NCI-H187 treated with DMSO at 0.1 percent for 48 hours (cell line): ENCODE data around the gene TAF1C.

Experiments used
- DNase-seq: peaks from one replicate; lab custom pipeline; 2025; lab: John Stamatoyannopoulos, UW

Gene TAF1C

DNA sequence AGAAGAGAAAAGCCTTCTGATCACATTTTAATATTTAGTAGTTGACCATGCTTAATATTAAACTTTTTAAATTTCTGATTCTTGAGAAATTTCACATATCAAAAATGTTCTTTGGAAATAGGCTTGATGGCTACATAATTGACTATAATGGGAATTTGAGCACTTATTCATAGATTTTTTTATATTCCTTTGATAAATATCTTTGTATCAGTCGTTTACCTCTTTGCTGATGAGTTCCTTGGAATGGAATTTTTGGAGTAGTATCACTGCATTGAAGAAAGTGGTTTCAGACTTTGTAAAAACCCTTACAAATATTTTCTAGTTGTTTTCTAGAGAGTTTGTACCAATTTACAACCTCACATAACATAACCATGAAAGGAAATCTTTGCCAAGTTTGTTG is 27.1 kb downstream of the TAF1C start:
- no peak for DNase-seq

DNA sequence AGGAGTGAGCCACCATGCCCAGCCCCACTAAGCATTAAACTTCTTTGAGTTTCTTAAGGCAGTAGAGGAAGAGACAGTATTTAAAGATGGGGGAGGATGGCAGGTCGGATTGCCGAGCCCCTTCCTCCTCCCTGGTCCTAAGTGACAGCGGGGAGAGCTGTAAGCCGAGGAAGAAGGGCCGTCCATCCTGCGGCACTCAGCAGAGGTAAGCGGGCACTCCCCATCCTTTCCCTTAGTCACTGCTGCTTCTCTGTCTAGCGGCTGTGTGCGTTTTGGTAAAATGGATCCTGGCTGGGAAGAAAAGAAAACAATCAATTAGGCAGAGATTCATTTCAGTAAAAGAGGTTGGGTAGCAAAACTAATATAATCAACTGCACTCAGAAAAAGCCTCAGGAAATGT is 27.9 kb downstream of the TAF1C start:
- no peak for DNase-seq

DNA sequence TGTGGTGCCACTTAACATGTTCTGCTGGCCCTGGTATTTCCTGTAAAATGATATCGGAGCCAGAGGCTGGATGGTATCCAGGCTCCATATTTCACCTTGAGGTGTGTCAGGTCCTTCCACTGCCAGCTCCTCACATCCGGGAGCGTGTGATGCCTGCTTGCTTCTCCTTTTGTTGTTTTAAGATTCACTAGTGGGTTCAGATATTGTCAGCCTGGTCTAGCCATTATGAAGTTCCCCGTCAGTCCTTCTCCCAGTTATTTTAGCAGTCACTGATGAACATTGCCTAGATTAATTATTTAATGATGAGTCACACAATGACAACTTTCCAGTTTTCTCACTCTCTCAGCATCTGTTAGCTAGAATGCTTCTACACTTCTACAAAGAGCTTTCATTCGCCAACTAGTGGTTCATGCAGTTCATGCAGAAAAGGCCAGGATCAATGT is 30.5 kb downstream of the TAF1C start:
- no peak for DNase-seq

DNA sequence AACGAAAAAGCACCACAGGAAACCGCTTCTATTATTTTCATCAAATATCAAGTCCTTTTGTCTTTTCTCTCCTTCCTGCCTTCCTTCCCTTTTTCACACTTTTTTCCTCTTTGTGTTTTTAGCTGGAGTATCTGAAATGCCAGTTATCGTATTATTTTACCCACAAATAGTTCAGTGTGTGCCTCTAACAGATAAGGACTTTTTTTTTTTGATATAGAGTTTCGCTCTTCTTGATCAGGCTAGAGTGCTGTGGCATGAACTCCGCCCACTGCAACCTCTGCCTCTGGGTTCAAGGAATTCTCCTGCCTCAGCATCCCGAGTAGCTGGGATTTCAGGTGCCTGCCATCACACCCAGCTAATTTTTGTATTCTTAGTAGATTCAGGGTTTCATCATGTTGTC is 31.1 kb downstream of the TAF1C start:
- DNase-seq = no peak

DNA sequence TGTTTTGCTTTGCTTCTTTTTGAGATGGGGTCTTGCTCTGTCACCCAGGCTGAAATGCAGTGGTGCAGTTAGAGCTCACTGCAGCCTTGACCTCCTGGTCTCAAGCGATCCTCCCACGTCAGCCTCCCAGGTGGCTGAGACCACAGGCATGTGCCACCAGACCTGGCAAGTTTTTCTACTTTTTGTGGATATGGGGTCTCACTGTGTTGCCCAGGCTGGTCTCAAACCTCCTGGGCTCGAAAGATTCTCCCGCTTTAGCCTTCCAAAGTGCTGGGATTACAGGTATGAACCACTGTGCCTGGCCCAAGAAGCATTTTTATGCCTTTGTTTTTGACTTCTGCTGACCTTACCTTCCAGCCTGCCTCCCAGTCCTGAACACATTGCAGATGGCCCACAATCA is 31.6 kb downstream of the TAF1C start:
- DNase-seq = no peak

DNA sequence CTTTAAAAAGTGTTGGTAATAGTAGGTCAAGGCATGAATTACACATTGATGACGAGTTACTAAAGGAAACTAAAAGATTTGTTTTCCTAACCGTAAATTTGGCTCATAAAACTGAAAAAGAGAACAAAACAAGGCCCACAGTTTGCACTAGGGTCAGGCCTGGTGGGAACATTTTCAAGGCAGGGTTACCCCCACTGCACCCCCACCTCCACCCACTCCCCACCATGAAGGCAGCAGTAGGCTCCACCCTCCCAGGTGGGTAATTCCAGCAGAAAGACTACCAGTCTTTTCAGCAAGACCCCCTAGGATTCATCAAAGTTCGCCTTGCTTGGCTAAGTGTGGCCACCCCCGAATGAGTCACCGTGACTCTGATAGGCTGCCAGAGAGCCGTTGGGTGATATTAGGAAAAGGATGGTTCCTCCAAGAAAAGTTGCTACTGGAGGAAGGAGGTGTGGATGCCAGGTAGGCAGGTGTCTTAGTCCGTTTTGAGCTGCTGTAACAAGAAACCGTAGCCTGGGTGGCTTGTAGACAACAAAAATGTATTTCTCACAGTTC is 33.1 kb downstream of the TAF1C start:
- no peak for DNase-seq

DNA sequence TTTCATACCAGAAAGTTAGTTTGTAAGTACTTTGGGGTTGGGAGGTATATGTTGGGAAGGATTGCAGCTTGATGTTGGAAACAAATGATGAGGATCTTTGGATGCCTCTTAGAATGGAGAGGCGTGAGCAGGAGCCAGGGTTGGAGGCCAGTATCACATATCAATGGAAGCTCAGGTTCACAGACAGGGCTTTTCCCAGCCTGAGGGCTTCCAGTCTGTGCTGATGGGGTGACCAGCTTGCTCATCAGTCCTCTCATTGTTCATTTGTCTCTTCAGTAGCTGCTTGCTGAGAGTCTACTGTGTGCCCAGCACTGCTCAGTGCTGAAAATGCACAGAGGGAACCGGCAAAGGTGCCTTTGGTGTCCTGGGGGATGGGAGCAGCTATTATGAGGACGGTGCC is 35.9 kb downstream of the TAF1C start:
- DNase-seq = no peak

DNA sequence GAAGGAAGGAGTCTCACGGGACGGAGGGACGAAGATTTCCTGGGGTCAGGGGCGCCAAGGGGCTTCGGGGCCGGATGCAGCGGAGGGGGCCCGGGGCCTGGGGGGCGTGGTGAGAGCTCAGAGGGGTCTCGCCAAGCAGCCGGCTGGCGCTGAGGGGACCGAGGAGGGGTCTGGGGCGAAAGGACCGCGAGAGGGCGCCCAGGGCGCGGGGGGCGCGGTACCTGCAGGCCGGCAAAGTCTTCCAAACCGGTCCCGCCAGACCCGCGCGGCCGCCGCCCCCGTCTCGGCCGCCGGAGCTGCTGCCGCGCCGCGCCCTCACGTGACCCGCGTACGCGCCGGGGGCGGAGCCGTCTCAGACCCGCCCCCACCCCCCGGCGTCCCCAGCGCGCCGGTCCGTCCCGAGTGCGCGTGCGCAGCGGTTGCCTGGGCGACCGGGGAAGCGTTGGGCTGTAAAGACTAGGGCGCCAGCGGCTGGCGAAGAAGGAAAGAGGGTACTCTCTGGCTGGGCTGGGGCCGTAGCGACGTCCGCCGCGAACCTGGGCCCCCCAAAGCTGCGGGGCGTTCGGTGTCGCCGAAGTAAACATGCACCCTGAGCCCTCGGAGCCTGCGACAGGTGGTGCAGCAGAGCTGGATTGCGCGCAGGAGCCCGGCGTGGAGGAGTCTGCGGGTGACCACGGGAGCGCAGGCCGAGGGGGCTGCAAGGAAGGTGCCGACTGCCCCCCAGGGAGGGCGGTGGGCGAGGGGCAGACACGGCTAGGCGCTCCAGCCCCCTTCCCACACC is 41.8 kb downstream of the TAF1C start, which contains the start of the genes DNAAF1 and HSDL1:
Gene DNAAF1 (plus strand): TSS at position 450 of the 781 bp plus-strand sequence. CDS start 133 bp downstream, at position 583.
Gene HSDL1 (minus strand): TSS at position 319 of the 781 bp plus-strand sequence. CDS start 13,856 bp downstream, outside the sequence.
- DNase-seq = no peak

DNA sequence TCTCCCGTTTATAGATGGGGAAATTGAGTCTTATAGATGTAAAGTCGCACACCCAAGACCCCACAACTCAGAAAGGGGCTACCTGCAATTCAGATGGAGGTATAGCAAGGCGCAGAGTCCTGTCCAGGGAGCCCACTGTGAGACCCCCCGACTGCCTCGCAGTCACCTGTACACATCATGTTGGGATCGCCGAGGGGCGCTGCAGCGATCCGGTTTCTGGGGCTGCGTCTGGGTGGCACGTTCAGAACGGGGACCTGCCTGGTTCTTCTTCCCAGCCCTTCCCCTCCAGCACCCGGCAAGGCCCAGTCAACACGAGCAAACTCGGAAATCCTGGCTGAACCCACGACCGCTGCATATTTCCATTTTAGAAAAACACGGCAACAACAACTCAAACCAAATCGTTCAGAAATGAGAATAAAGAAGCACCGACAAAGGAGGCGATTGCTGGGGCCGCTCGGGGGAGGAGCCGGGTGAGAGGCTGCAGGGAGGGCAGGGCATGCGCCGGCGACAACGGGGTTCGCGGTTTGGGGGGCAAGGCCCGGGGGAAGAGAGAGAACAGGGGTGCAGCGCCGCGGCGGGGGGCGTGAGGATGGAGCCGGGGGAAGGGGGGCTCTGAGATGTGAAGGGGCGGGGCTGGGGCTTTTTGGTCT is 42.5 kb downstream of the TAF1C start:
- no peak for DNase-seq

DNA sequence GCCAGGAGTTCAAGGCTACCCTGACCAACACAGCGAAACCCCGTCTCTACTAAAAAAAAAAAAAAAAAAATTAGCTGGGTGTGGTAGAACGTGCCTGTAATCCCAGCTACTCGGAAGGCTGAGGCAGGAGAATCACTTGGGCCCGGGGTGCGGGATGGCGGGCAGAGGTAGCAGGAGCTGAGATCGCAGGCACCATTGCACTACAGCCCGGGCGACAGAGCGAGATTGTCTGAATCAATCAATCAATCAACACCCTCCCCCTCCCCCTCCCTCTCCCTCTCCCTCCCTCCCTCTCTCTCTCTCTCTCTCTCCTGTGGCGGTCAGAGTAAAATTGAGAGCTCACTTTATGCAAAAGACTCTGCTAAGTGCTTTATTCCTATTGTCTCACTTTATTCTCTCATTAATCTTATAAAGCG is 43.1 kb downstream of the TAF1C start:
- no peak for DNase-seq

DNA sequence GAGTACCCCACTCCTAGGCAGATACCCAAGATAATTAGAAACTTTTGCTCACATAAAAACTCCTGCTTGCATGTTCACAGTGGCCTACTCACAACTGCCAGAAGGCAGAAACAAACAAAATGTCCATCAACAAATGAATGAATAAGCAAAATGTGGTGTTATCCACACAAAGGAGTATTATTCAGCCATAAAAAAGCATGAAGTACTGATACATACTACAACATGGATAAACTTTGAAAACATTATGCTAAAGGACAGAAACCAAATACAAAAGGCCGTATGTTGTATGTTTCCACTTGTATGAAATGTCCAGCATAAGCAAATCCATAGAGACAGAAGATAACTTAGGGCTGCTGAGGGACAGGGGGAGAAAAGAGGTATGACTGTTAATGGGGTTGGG is 43.8 kb downstream of the TAF1C start:
- no peak for DNase-seq

DNA sequence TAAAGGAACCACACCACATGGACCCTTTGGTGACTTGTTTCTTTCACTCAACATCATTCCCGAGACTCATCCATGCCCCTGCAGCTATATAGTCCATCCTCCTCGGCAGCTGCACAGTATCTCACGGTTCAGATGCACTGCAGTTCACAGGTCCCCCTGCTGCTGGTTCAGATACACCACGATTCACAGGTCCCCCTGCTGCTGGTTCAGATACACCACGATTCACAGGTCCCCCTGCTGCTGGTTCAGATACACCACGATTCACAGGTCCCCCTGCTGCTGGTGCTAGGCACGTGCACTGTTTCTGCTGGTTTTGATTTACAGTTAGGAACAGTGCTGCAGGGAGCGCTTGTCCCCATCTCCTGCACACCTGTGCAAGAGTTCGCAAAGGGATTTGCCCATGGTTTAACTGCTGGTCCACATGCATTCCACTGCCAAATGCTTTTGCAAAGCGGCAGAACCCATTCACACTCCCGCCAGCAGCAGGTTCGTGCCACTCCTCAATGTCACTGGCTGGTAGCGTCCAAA is 45.6 kb downstream of the TAF1C start:
- no peak for DNase-seq

DNA sequence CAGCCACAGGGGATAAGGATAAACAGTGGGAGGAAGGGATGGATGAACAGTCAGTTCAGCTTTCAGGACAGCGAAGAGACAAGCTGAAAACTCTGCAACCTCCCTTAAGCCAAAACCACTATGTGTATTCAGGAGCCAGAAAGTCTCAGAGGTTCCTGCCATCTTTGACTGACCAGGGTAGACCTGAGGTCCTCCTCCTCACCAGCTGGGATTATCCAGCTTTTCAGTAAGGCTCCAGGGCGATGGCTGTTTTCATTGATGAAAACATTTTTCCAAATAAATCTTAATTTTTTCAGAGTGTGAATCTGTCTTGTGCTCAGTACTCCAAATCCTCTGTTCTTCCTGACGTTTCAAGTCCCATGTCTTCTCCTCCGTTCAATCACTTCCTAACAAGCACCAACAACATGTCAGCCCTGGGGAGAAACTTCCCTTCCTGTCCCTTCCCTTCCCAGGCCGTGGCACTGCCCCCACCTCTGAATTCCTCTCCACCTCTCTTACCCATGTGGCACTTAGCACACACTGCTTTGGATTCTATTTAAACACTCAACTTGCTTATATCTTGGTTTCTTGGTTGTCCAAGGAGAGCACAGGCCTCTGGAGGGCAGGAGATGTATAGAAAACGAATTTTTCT is 47.1 kb downstream of the TAF1C start:
- no peak for DNase-seq

DNA sequence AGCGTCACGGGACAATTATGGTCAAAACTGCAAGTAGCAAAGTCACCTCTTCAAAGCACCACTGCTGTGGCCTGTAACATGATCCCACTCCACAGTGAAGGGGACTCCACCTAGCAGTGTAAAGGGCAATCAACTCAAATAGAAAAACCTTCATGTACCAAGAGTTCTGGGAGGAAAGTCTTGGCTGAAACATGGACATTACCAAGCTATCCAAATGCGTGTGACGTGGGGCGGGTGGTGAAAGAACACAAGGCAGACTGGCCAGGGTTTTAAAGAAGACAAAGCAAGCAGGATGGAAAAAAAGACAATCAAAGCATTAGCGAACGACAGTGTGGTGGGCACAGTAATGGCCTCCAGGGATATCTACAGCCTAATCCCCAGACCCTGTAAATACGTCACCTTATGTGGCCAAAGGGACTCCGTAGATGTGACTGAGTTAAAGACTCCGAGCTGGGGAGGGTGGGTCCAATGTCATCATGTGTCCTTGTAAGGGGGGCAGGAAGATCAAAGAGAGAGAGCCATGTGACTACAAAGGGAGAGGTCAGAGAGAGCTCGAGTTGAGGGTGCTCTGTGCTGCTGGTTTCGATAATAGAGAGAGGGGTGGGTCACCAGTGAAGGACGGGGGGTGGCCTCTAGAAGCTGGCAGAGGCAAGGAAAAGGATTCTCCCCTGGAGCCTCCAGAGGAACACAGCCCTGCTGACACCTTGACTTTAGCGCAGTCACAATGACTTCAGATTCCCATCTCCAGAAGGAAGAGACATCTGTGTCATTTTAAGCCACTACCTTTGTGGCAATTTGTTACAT is 47.8 kb downstream of the TAF1C start:
- DNase-seq = no peak

DNA sequence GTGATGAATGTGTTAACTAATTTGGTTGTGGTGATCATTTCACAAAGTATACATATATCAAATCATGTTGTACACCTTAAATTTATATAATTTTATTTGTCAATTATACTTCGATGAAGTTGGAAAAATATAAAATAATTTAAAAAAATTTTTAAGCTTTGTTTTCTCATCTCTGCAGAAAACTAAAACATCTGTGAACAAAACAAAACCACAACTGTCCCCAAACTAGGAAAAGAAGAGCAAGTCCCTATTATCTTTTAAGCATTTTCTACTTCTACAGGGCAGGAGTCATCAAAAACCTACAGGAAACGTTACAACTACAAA is 48.4 kb downstream of the TAF1C start:
- DNase-seq = no peak

DNA sequence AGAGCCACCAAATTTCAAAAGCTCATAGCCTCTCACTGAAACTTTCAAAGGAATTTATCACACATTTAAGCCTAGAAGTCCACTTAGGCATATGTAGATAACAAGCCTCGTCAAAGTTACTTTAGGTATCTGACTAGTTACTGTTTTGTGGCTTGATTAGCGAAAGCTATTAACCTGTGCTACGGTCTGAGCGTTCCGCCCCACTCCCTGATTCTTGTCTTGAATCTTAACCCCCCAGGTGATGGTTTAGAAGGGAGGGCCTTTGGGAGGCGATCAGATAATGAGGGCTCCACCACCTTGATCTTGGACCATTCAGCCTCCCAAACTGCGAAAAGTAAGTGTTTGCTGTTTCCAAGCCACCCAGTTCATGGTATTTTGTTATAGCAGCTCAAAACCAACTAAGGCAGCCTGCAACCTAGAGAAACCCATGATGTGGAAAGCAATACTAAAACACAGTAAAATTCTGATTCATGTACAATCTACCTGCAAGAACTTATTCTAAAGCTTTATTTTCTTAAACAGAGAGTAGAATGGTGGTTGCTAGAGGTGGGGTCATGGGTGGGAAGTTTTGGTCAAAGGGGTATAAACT is 49.0 kb downstream of the TAF1C start:
- DNase-seq = no peak

DNA sequence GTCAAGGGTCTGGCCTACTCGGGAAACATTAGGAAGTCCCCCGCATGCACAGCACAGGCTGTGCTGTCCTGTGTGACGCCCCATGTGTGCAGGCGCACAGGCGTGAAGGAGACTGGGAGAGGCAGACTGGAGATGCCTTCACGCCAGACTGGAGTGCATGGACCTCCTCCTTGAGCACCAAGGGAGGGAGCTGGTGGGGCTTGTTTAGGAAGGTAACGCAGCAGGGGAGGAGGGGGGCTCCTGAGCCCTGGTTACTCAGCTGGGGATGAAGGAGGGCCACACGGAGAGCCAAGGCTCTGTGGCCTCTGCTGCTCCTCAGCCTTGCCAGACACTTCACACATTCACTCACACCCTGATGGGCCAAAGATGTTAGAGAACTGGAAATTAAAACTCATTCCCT is 49.6 kb downstream of the TAF1C start:
- DNase-seq = no peak

DNA sequence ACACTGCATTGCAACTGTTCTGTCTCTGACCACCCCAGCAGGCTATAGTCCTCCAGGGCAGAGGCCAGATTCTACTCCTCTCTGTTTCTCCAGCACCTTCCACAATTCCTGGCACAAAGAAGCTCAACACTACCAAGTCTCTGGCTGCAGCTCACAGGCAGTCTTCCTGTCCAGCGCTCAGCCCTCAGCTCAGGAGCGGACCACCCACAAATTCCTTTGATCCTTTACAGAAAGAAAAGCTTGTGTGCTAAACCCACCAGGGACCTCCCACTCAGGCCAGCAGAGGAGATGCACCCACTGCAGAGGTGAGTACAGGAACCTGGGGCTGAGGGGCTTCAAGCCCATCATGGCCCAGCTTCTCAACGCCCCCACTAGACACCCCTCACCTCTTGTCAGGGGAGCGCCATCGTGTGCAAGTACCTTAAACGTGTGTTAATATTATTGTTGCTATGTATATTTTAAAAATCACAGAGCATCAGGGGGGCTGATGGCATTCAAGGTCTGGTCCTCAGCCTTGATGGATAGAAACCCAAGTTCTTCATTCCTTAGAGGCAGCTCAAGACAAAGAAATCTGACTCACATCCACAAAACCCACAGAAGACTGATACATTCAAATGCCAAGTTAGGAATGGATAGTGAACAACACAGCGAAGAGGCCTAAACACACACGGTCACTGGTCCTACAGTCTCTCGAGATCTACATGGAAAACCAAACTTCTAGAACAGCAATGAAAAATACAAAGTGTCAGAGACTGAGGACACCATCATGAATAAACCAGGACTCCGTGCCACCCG is 50.3 kb downstream of the TAF1C start:
- no peak for DNase-seq

DNA sequence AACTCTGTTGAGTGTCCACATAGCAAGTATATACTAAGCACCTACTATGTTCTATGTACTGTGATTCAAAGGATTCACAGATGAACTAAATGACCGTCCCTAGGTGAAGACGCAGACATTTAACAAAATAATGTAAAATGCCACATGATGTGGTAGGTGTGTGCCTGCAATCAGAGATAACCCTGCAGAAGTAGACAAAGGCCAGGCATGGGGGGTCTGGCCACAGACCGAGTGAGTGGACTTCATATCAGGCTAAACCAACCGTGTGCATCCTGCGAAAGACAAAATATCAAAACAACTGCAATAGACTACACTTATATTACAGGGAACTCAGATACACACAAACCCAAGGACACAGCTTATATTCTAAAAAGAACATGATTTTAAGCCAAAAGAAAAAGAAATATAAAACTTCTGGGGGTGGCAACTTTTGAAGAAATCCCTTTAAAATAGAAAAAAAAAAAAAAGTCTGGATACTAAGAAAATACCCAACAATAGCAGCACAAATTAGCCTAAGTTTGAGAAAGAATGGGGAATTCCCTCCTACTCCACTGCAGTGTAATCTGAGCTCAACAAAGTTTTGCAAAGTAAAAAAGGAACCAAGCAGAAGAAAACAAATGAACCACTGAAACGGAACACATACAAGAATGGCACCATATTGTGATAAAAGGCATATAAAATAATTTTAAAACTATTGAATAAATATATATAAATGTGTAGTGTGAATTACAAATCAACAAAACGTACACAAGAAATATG is 54.2 kb downstream of the TAF1C start:
- no peak for DNase-seq

DNA sequence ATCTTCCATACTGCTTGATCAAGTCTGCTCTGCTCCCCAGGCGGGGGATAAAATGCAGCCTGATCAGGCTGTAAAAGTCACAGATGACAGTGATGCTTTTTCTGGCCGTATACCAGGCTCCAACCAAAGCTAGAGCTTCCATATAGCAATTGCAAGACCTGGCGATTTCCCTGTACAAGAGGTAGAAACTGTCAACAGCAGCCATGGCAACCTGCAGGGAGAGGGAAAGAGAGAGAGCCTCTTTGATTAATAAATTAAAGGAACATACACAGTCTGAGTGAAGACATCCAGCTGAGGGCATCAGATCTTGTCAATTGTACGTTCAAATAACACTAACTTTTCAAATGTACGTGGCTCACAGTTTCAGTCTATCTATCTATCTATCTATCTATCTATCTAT is 55.7 kb downstream of the TAF1C start:
- DNase-seq = no peak
